HepG2 (cell line): ENCODE results near the gene ANKFY1. TPM values are rescaled to one million over a fixed set of nuclear protein-coding genes. Genes with fewer than 3 reads are reported as not detected.

Experiments
- ATAC-seq: fragments of 200-7000 bp; cut with Tn5 transposase; 3 replicates; pipeline ENCODE4 v1.9.1; 2020; ENCODE audit warnings: mild to moderate bottlenecking, moderate library complexity
- BruUV-seq: library from RNA; stranded (reverse); fragments of 400-500 nt; replicated peaks from 2 replicates; lab custom pipeline; 2021; lab: Mats Ljungman, UMichigan
- CTCF ChIA-PET: fragments of 300-600 bp; formaldehyde crosslinking; extraction: SDS; loops from one replicate; lab custom pipeline; 2021; ENCODE audit warnings: low total read pairs, inconsistent platforms, low intra/inter-chr PET ratio; lab: Yijun Ruan, JAX
- POLR2A ChIA-PET: fragments of 350-600 bp; sonication (Branson Sonifier 250); formaldehyde crosslinking; loops from one replicate; lab custom pipeline; 2020; ENCODE audit warnings: antibody characterized with exemption, inconsistent platforms; lab: Yijun Ruan, JAX
- DNase-seq: peaks from one replicate; pipeline ENCODE4 v3.0.0-alpha.2; 2015; ENCODE audit warnings: low spot score
- FAIRE-seq: peaks from 3 replicates; lab custom pipeline; 2011; peaks lifted over from hg19 to GRCh38; lab: Jason Lieb, UNC
- H2AFZ ChIP-seq: one replicate; pipeline ENCODE4 v1.6.1; 2011; ENCODE audit warnings: low read length, inconsistent platforms
- H3K27ac ChIP-seq: fragments of 300-600 bp; 3 replicates; pipeline ENCODE4 v1.8.0; 2011; ENCODE audit warnings: mixed run types, mild to moderate bottlenecking, mixed read lengths, low read length, inconsistent platforms; ENCODE audit not compliant: insufficient read depth; ENCODE audit errors: extremely low read length
- H3K27me3 ChIP-seq, 2 experiments: fragments of 200-600 bp in 1 of 2; 2 replicates in 1 of 2; 3 replicates in 1 of 2; pipeline versions ENCODE4 v1.6.0 to v1.8.0; 2011; ENCODE audit warnings: low read length in 2 of 2, mild to moderate bottlenecking in 2 of 2, moderate library complexity in 2 of 2, inconsistent platforms in 1 of 2; ENCODE audit not compliant: insufficient read depth in 2 of 2, control insufficient read depth in 1 of 2
- H3K36me3 ChIP-seq, 2 experiments: fragments of 200-600 bp in 1 of 2; replicated peaks in 1 of 2; 2 replicates in 1 of 2; 3 replicates in 1 of 2; pipeline versions ENCODE4 v1.5.1 to v1.8.0; 2011; ENCODE audit warnings: low read length in 2 of 2, inconsistent platforms in 1 of 2; ENCODE audit not compliant: insufficient read depth in 2 of 2, control insufficient read depth in 1 of 2
- H3K4me1 ChIP-seq: 2 replicates; pipeline ENCODE4 v1.5.1; 2012; ENCODE audit warnings: low read length, inconsistent platforms; ENCODE audit not compliant: insufficient read depth
- H3K4me2 ChIP-seq: 2 replicates; pipeline ENCODE4 v1.6.0; 2011; ENCODE audit warnings: low read depth, low read length, inconsistent platforms
- H3K4me3 ChIP-seq, 3 experiments: fragments of 200-600 bp in 1 of 3; sonication (generic), shearing (Covaris generic) in 1 of 3; replicated peaks in 1 of 3; 2 replicates each; pipeline ENCODE4 v1.5.1; 2011 to 2016; ENCODE audit warnings: low read length in 3 of 3, inconsistent platforms in 2 of 3, low read depth in 2 of 3, mild to moderate bottlenecking in 2 of 3, control low read depth in 1 of 3, mixed read lengths in 1 of 3; ENCODE audit not compliant: insufficient read depth in 1 of 3
- H3K79me2 ChIP-seq: one replicate; pipeline ENCODE4 v1.6.1; 2011; ENCODE audit warnings: low read length, inconsistent platforms; ENCODE audit not compliant: insufficient read depth
- H3K9ac ChIP-seq: 2 replicates; pipeline ENCODE4 v1.6.0; 2011; ENCODE audit warnings: mild to moderate bottlenecking, low read depth, low read length, inconsistent platforms; ENCODE audit not compliant: insufficient read depth
- H3K9me3 ChIP-seq: 2 replicates; pipeline ENCODE4 v1.5.1; 2012; ENCODE audit warnings: mild to moderate bottlenecking, low read length
- H4K20me1 ChIP-seq: 2 replicates; pipeline ENCODE4 v1.6.0; 2011; ENCODE audit warnings: inconsistent platforms, mild to moderate bottlenecking, low read length, moderate library complexity; ENCODE audit not compliant: insufficient read depth
- CBFB ChIP-seq: sonication (generic); formaldehyde crosslinking; IDR thresholded peaks from 2 replicates; pipeline ENCODE4 v1.4.0; 2020; ENCODE audit warnings: missing genetic modification reagents
- CEBPG ChIP-seq: IDR thresholded peaks from 2 replicates; pipeline ENCODE4 v1.6.1; 2016
- CHCHD3 ChIP-seq: sonication (generic); formaldehyde crosslinking; IDR thresholded peaks from 2 replicates; pipeline ENCODE4 v1.8.0; 2022; ENCODE audit warnings: mild to moderate bottlenecking, missing genetic modification reagents, moderate library complexity
- E2F2 ChIP-seq: sonication (generic); formaldehyde crosslinking; IDR thresholded peaks from 2 replicates; pipeline ENCODE4 v1.4.0; 2020; ENCODE audit warnings: missing genetic modification reagents, borderline replicate concordance
- FOSL2 ChIP-seq: sonication (generic); formaldehyde crosslinking; IDR thresholded peaks from 2 replicates; pipeline ENCODE4 v1.4.0; 2020; ENCODE audit warnings: missing genetic modification reagents
- GMEB2 ChIP-seq: IDR thresholded peaks from 2 replicates; pipeline ENCODE4 v1.6.1; 2016; ENCODE audit warnings: missing biosample characterization, missing genetic modification reagents, low read depth
- IRF9 ChIP-seq: sonication (generic); formaldehyde crosslinking; IDR thresholded peaks from 2 replicates; pipeline ENCODE4 v1.8.0; 2022; ENCODE audit warnings: missing genetic modification reagents, mild to moderate bottlenecking, borderline replicate concordance
- PCBP1 ChIP-seq: fragments of 200-400 bp; formaldehyde crosslinking; IDR thresholded peaks from 2 replicates; pipeline ENCODE4 v1.6.1; 2017; ENCODE audit warnings: mild to moderate bottlenecking, low read depth, low read length, borderline replicate concordance
- SATB2 ChIP-seq: sonication (generic); formaldehyde crosslinking; IDR thresholded peaks from 2 replicates; pipeline ENCODE4 v1.5.0; 2020; ENCODE audit warnings: missing genetic modification reagents
- ZBTB44 ChIP-seq: sonication (generic); formaldehyde crosslinking; IDR thresholded peaks from 2 replicates; pipeline ENCODE4 v1.4.0; 2020; ENCODE audit warnings: missing genetic modification reagents
- ZKSCAN1 ChIP-seq: fragments of 150-350 bp; IDR thresholded peaks from 2 replicates; pipeline ENCODE4 v1.6.1; 2014; ENCODE audit warnings: low read length
- ZNF326 ChIP-seq: sonication (generic); formaldehyde crosslinking; IDR thresholded peaks from 2 replicates; pipeline ENCODE4 v1.4.0; 2020; ENCODE audit warnings: missing genetic modification reagents, borderline replicate concordance
- ZNF331 ChIP-seq: sonication (generic); formaldehyde crosslinking; IDR thresholded peaks from 2 replicates; pipeline ENCODE4 v1.4.0; 2020; ENCODE audit warnings: missing genetic modification reagents
- ZNF446 ChIP-seq: sonication (generic); formaldehyde crosslinking; IDR thresholded peaks from 2 replicates; pipeline ENCODE4 v1.5.0; 2020; ENCODE audit warnings: mild to moderate bottlenecking, missing genetic modification reagents
- ZNF513 ChIP-seq: sonication (generic); formaldehyde crosslinking; conservative IDR thresholded peaks from 2 replicates; pipeline ENCODE4 v1.5.0; 2020; ENCODE audit warnings: missing genetic modification reagents
- ZNF672 ChIP-seq: sonication (generic); formaldehyde crosslinking; IDR thresholded peaks from 2 replicates; pipeline ENCODE4 v1.8.1; 2022; ENCODE audit warnings: missing genetic modification reagents
- ZNF7 ChIP-seq: IDR thresholded peaks from 2 replicates; pipeline ENCODE4 v1.6.1; 2016; ENCODE audit warnings: missing biosample characterization, missing genetic modification reagents
- ZNF841 ChIP-seq: sonication (generic); formaldehyde crosslinking; IDR thresholded peaks from 2 replicates; pipeline ENCODE4 v1.8.1; 2023; ENCODE audit warnings: missing genetic modification reagents, borderline replicate concordance
- WGBS: methylation state at CpG from one replicate; pipeline ENCODE4 v1.1.6; 2017; ENCODE audit warnings: low lambda C conversion rate; 5-methylcytosine and 5-hydroxymethylcytosine counted together
- in situ Hi-C: cut with HindIII; loops from 2 replicates; pipeline ENCODE4 v1.10.0; 2017; ENCODE audit warnings: low pct_unique_long_range_greater_than_20kb; ENCODE audit not compliant: extremely low pct_ligation_motif_present
- intact Hi-C: fragments of 100-400 bp; cut with micrococcal nuclease; formaldehyde crosslinking; loops from one replicate; pipeline ENCODE4 v1.10.0; 2022; ENCODE audit not compliant: unreplicated experiment
- polyA plus RNA-seq, 8 experiments: library from polyadenylated mRNA; depleted of rRNA in 3 of 8; stranded (reverse) in 7 of 8; unstranded in 1 of 8; fragments of >200 nt; fragmentation: Illumina TruSeq in 4 of 8; extraction: Trizol in 4 of 8; gene quantifications; 2 replicates each; pipeline versions ENCODE4 v1.2.1 to v1.2.3, GENCODE V29; 2011 to 2016; ENCODE audit warnings: low read depth in 4 of 8, missing spikeins in 1 of 8, mixed read lengths in 1 of 8; ENCODE audit not compliant: insufficient read depth in 1 of 8
- total RNA-seq, 5 experiments: library from RNA; depleted of rRNA; stranded (reverse); fragments of >200 nt; fragmentation: Illumina TruSeq; extraction: Trizol; gene quantifications; 2 replicates each; pipeline ENCODE4 v1.2.3, GENCODE V29; 2016; ENCODE audit warnings: low read depth in 1 of 5

Gene ANKFY1
- total and polyA plus RNA-seq, 2 of the 13 experiments (the other 11 are each of a cell fraction or from before 2014, with no cell fraction given), result 11.9 to 16.8 TPM

GRCh38 chr17:4161192-4161966, 102.4 kb downstream of the ANKFY1 start:
- H3K79me2 ChIP-seq, result no peaks in the 10 kb centered on the region
- H3K4me2 ChIP-seq, result no peak overlapping the region
- intact Hi-C loops (no loop called here), in situ Hi-C loops (no loop called here)
- H3K27me3 ChIP-seq, result no peaks in the 10 kb centered on the region
- CTCF ChIA-PET, result no interaction called here
- 69% methylated on average over 7 of the region's 7 CpGs for WGBS
- H3K27ac ChIP-seq, result no peak overlapping the region
- no peaks in the 10 kb centered on the region for H4K20me1 ChIP-seq
- POLR2A ChIA-PET, result interaction anchor here (3.7 kb wide), 1 partner anchor 18 kb away, joined by 23 read pairs; the partner anchor contains the start of genes CYB5D2 and ZZEF1
- no peak overlapping the region for H3K9ac ChIP-seq
- no TSS peak for BruUV-seq
- no peaks in the 10 kb centered on the region for H3K9me3 ChIP-seq
- ATAC-seq (peak; percentile 26), DNase-seq (peak; percentile 10), FAIRE-seq (no peak)
- H2AFZ ChIP-seq, result no peak overlapping the region
- no peak overlapping the region for H3K4me3 ChIP-seq
- peaks cover 1 to 9% of the 10 kb centered on the region in 2 experiments; a peak in 3 of 5 replicates for H3K36me3 ChIP-seq
- 0 out of 2 replicates have a peak, but pooled peaks cover 5% of the 10 kb centered on the region for H3K4me1 ChIP-seq
- peak; percentile 24; the same call in 1 of the 2 replicates for TF ChIP-seq ZKSCAN1
- TF ChIP-seq E2F2 (CRISPR knock-in tag), result no peak
- no peak for TF ChIP-seq CEBPG (CRISPR knock-in tag)
- no peak for TF ChIP-seq CHCHD3 (CRISPR knock-in tag)
- TF ChIP-seq SATB2, result no peak
- no peak for TF ChIP-seq ZNF841
- TF ChIP-seq FOSL2, result peak; percentile 53; the same call in 1 of the 2 replicates
- TF ChIP-seq PCBP1, result no peak
- TF ChIP-seq ZBTB44 (CRISPR knock-in tag), result no peak
- TF ChIP-seq ZNF331, result no peak
- TF ChIP-seq ZNF326 (CRISPR knock-in tag), result no peak
- TF ChIP-seq ZNF7, result no peak
- TF ChIP-seq ZNF672 (CRISPR knock-in tag), result no peak
- TF ChIP-seq ZNF513 (CRISPR knock-in tag), result no peak
- no peak for TF ChIP-seq ZNF446 (CRISPR knock-in tag)
- no peak for TF ChIP-seq CBFB (CRISPR knock-in tag)
- no peak for TF ChIP-seq GMEB2
- TF ChIP-seq IRF9 (CRISPR knock-in tag), result no peak
